A549 (cell line): ENCODE measurements around the gene TMEM119. TPM values are rescaled to one million over a fixed set of nuclear protein-coding genes. Genes with fewer than 3 reads are reported as not detected.

Experiments
- ATAC-seq, 2 experiments: fragments of 200-7000 bp in 1 of 2; fragments of >200 bp in 1 of 2; cut with Nextera tagmentation in 1 of 2; cut with Tn5 transposase in 1 of 2; 3 replicates each; pipeline versions ENCODE4 v1.8.0 to v1.9.1; 2018 to 2020; ENCODE audit warnings: mild to moderate bottlenecking in 1 of 2, moderate library complexity in 1 of 2
- CTCF ChIA-PET: fragments of 300-600 bp; sonication (Branson Sonifier 250); formaldehyde crosslinking; extraction: SDS; loops from one replicate; lab custom pipeline; 2021; ENCODE audit warnings: antibody characterized with exemption, inconsistent platforms; lab: Yijun Ruan, JAX
- POLR2A ChIA-PET: fragments of 350-600 bp; formaldehyde crosslinking; extraction: SDS; loops from one replicate; lab custom pipeline; 2021; ENCODE audit warnings: antibody characterized with exemption, inconsistent platforms; lab: Yijun Ruan, JAX
- DNase-seq, 2 experiments: peaks; one replicate each; pipeline versions ENCODE4 v3.0.0 to v3.0.0-alpha.2; 2011 to 2016; ENCODE audit warnings: low read depth in 1 of 2, low spot score in 1 of 2
- FAIRE-seq: peaks from 2 replicates; lab custom pipeline; 2011; peaks lifted over from hg19 to GRCh38; lab: Jason Lieb, UNC
- H3K27ac ChIP-seq, 2 experiments: fragments of >200 bp; sonication (Bioruptor Twin); formaldehyde crosslinking; 3 replicates each; pipeline ENCODE4 v1.5.1; 2016 to 2017
- H3K4me1 ChIP-seq: fragments of >200 bp; sonication (Bioruptor Twin); formaldehyde crosslinking; 3 replicates; pipeline ENCODE4 v1.6.1; 2016
- H3K4me2 ChIP-seq: fragments of >200 bp; sonication (Bioruptor Twin); formaldehyde crosslinking; 3 replicates; pipeline ENCODE4 v1.6.1; 2016
- H3K4me3 ChIP-seq: fragments of >200 bp; sonication (Bioruptor Twin); formaldehyde crosslinking; 3 replicates; pipeline ENCODE4 v1.5.1; 2016
- H3K9me3 ChIP-seq: fragments of >200 bp; sonication (Bioruptor Twin); formaldehyde crosslinking; 3 replicates; pipeline ENCODE4 v1.6.1; 2016
- ATOH8 ChIP-seq: fragments of 250-450 bp; sonication (Bioruptor Pico); IDR thresholded peaks from 2 replicates; pipeline ENCODE4 v1.5.0; 2020; ENCODE audit warnings: low read depth, mild to moderate bottlenecking, moderate library complexity
- CEBPB ChIP-seq, 2 experiments: fragments of >200 bp in 1 of 2; sonication (Bioruptor Twin) in 1 of 2; formaldehyde crosslinking in 1 of 2; IDR thresholded peaks; 2 replicates each; pipeline ENCODE4 v1.6.1; 2012 to 2016
- CHD2 ChIP-seq: fragments of 150-350 bp; IDR thresholded peaks from 2 replicates; pipeline ENCODE4 v1.6.1; 2014; ENCODE audit warnings: low read length; ENCODE audit not compliant: partially characterized antibody
- CHD4 ChIP-seq: fragments of 200-600 bp; sonication (generic); IDR thresholded peaks from 2 replicates; pipeline ENCODE4 v1.6.1; 2016; ENCODE audit warnings: antibody characterized with exemption, mild to moderate bottlenecking, borderline replicate concordance
- ESRRA ChIP-seq: fragments of 150-350 bp; IDR thresholded peaks from 2 replicates; pipeline ENCODE4 v1.6.1; 2014; ENCODE audit warnings: mild to moderate bottlenecking, low read length, borderline replicate concordance
- FOXS1 ChIP-seq: fragments of 250-450 bp; sonication (Bioruptor Pico); IDR thresholded peaks from 2 replicates; pipeline ENCODE4 v1.5.0; 2020; ENCODE audit warnings: mild to moderate bottlenecking, moderate library complexity
- HDAC2 ChIP-seq: fragments of 200-600 bp; sonication (generic); IDR thresholded peaks from 2 replicates; pipeline ENCODE4 v1.6.1; 2016
- HES2 ChIP-seq: fragments of >200 bp; sonication (Bioruptor Twin); formaldehyde crosslinking; IDR thresholded peaks from 2 replicates; pipeline ENCODE4 v1.6.1; 2016
- HOXB13 ChIP-seq: fragments of 250-450 bp; sonication (Bioruptor Pico); IDR thresholded peaks from 2 replicates; pipeline ENCODE4 v1.5.0; 2020; ENCODE audit warnings: low read depth, mild to moderate bottlenecking, moderate library complexity
- JUN ChIP-seq, 2 experiments: fragments of >200 bp; sonication (Bioruptor Twin); formaldehyde crosslinking; IDR thresholded peaks; 2 replicates in 1 of 2; 3 replicates in 1 of 2; pipeline ENCODE4 v1.6.1; 2016 to 2017
- MAFK ChIP-seq: fragments of 450-650 bp; IDR thresholded peaks from 2 replicates; pipeline ENCODE4 v1.6.1; 2014; ENCODE audit not compliant: partially characterized antibody
- MAZ ChIP-seq: fragments of 150-350 bp; IDR thresholded peaks from 2 replicates; pipeline ENCODE4 v1.6.1; 2014; ENCODE audit warnings: antibody characterized with exemption, low read depth, low read length, borderline replicate concordance
- POLR2AphosphoS2 ChIP-seq: conservative IDR thresholded peaks from 2 replicates; pipeline ENCODE4 v1.6.1; 2012; ENCODE audit warnings: low read length, improper control_type of control experiment, inconsistent platforms
- RAD21 ChIP-seq, 2 experiments: fragments of >200 bp in 1 of 2; sonication (Bioruptor Twin) in 1 of 2; formaldehyde crosslinking in 1 of 2; IDR thresholded peaks in 1 of 2; conservative IDR thresholded peaks in 1 of 2; 2 replicates in 1 of 2; 3 replicates in 1 of 2; pipeline ENCODE4 v1.6.1; 2012 to 2018; ENCODE audit warnings: inconsistent platforms in 1 of 2
- REST ChIP-seq: fragments of 200-600 bp; sonication (generic); IDR thresholded peaks from 2 replicates; pipeline ENCODE4 v1.6.1; 2016; ENCODE audit warnings: antibody characterized with exemption, mild to moderate bottlenecking, moderate library complexity
- ZNF302 ChIP-seq: fragments of 250-450 bp; sonication (Bioruptor Pico); IDR thresholded peaks from 2 replicates; pipeline ENCODE4 v1.9.0; 2021; ENCODE audit warnings: inconsistent platforms, mild to moderate bottlenecking, moderate library complexity
- WGBS: methylation state at CpG from one replicate; pipeline ENCODE4 v1.1.6; 2017; ENCODE audit errors: missing lambda C conversion rate; 5-methylcytosine and 5-hydroxymethylcytosine counted together
- polyA plus RNA-seq, 4 experiments: library from polyadenylated mRNA; depleted of rRNA in 3 of 4; stranded (reverse); fragments of >200 nt; fragmentation: RNase III in 1 of 4; extraction: RNeasy Plus Mini Kit Qiagen cat#74134 plus additional on column Dnase treatment in 1 of 4; gene quantifications; 2 replicates in 3 of 4; 3 replicates in 1 of 4; pipeline ENCODE4 v1.2.3, GENCODE V29; 2011 to 2017
- TF ChIP-seq, protein P1 (sequence below): IDR thresholded peaks from 2 replicates; pipeline ENCODE4 v1.6.1; 2012; ENCODE audit warnings: low read depth, borderline replicate concordance
- TF ChIP-seq, protein P2 (sequence below): fragments of 450-650 bp; IDR thresholded peaks from 2 replicates; pipeline ENCODE4 v1.6.1; 2014; ENCODE audit warnings: antibody characterized with exemption

Gene TMEM119
- polyA plus RNA-seq, 2 of the 4 experiments (the other 2 are of a cell fraction) = not detected

DNA sequence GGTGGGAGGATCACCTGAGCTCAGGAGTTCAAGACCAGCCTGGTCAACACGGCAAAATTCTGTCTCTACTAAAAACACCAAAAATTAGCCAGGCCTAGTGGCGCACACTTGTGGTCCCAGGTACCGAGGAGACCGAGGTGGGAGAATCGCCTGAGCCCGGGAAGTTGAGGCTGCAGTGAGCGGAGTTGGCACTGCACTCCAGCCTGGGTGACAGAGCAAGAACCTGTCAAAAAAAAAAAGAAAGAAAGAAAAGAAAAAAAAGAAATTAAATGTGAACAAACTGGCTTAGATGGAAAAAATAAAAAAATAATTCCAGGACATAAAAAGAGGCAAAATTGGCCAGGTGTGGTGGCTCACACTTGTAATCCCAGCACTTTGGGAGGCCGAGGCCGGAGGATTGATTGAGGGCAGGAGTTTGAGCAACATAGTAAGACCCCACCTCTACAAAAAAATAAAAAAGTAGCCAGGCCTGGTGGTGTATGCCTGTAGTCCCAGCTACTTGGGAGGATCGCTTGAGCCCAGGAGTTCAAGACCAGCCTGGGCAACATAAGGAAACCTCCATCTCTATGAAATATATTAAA lies 3.5 kb downstream of the TMEM119 start:
- no peak for TF ChIP-seq ZNF302 (CRISPR knock-in tag)
- no peak for TF ChIP-seq REST
- TF ChIP-seq HOXB13 (CRISPR knock-in tag) = no peak
- TF ChIP-seq, protein P1, sequence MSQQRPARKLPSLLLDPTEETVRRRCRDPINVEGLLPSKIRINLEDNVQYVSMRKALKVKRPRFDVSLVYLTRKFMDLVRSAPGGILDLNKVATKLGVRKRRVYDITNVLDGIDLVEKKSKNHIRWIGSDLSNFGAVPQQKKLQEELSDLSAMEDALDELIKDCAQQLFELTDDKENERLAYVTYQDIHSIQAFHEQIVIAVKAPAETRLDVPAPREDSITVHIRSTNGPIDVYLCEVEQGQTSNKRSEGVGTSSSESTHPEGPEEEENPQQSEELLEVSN = no peak
- TF ChIP-seq MAFK = no peak
- TF ChIP-seq CHD2 = no peak
- no peak for TF ChIP-seq CHD4
- TF ChIP-seq POLR2AphosphoS2 = no peak
- no peak for TF ChIP-seq ATOH8 (CRISPR knock-in tag)
- TF ChIP-seq RAD21 (conservative IDR thresholded peaks at IDR 0.05 in 1 of 2, IDR thresholded peaks at IDR 0.05 in 1 of 2) = no peak
- TF ChIP-seq CEBPB (IDR thresholded peaks at IDR 0.05) = no peak
- no peak for TF ChIP-seq MAZ
- TF ChIP-seq ESRRA = no peak
- TF ChIP-seq HES2 = no peak
- TF ChIP-seq, protein P2, sequence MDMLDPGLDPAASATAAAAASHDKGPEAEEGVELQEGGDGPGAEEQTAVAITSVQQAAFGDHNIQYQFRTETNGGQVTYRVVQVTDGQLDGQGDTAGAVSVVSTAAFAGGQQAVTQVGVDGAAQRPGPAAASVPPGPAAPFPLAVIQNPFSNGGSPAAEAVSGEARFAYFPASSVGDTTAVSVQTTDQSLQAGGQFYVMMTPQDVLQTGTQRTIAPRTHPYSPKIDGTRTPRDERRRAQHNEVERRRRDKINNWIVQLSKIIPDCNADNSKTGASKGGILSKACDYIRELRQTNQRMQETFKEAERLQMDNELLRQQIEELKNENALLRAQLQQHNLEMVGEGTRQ = no peak
- no peak for TF ChIP-seq JUN (IDR thresholded peaks at IDR 0.05)
- TF ChIP-seq FOXS1 (CRISPR knock-in tag) = no peak
- TF ChIP-seq, all 56 proteins: peak for 0
- Histone ChIP-seq H3K4me1 (no peaks in the 10 kb centered on the region), H3K9me3 (no peaks in the 10 kb centered on the region), H3K4me2 (no peak overlapping the region), H3K4me3 (no peak overlapping the region), H3K27ac (no peak overlapping the region)
- FAIRE-seq (no peak), DNase-seq (no peak), ATAC-seq (no peak)
- ChIA-PET CTCF (interaction anchor here (1.3 to 17.9 kb wide), 3 partner anchors 24 to 32 kb away, joined by 3 to 166 read pairs (median 5); partner anchors contain the start of gene ISCU), POLR2A (no interaction called here)
- 95% methylated on average over 10 of the region's 10 CpGs for WGBS

DNA sequence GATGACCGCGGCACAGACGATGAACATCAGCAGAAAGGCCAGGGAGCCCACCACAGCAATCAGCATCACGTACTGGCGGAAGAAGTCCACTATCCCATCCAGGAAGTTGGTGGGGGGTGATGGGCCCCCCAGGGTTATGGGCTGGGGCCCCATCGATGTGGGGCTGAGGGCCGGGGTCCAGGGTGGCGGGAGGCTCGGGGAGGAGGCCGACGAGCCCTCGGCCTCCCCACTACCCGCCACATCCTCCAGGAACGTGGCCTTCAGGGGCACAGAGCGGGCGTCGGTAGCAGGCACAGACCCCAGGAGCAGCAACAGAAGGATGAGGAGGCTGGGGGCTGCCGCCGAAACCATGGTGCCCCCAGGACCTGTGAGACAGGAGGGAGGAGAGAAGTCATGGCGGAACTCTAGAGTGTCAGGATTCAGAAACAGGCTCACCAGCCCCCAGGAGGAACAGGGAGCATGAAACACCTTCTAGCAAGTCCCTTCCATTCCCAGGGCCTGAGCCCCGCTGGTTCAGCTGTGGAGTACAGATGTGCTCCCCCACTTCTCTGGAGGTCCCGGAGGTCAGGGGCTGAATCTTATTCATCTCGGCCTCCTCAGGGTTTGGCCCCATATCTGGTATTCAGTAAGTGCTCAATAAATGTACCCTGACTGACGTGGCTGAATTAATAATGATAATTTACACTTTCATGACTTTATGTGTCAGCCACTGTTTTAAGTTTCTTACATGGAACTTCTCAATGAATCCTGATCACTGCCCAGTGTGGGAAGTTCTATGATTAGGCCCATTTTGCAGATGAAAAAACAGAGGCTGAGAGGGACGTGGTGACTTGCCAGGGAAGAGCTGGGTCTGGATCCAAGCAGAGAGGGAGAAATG lies 5.6 kb downstream of the TMEM119 start:
- CTCF ChIA-PET = interaction anchor here (1.1 to 17.9 kb wide), 3 partner anchors 16 to 27 kb away, joined by 4 to 166 read pairs (median 5); no protein-coding TSS in a partner anchor
- FAIRE-seq (no peak), ATAC-seq (no peak), DNase-seq (no peak)
- H3K27ac ChIP-seq = no peak overlapping the region
- no peak overlapping the region for H3K4me2 ChIP-seq
- no peak overlapping the region for H3K4me3 ChIP-seq
- 84% methylated on average over 25 of the region's 25 CpGs for WGBS
- no peaks in the 10 kb centered on the region for H3K9me3 ChIP-seq
- POLR2A ChIA-PET = no interaction called here
- H3K4me1 ChIP-seq = no peaks in the 10 kb centered on the region
- no peak for TF ChIP-seq HDAC2
- TF ChIP-seq, all 56 proteins: peak for 0
